K562 (cell line): ENCODE data around the gene FAM227A. TPM values are rescaled to one million over a fixed set of nuclear protein-coding genes. Genes with fewer than 3 reads are reported as not detected.
A peak's percentile ranks its signal among the peaks of the same experiment; 100 is the strongest.

Experiments used
- BHLHE40 ChIP-seq: IDR thresholded peaks from 2 replicates; pipeline ENCODE4 v1.6.1; 2011; ENCODE audit warnings: low read length, improper control_type of control experiment
- CSDE1 ChIP-seq, 2 experiments: fragments of 450-650 bp; IDR thresholded peaks; 2 replicates each; pipeline ENCODE4 v1.6.1; 2016; ENCODE audit warnings: mild to moderate bottlenecking in 1 of 2
- EP300 ChIP-seq: IDR thresholded peaks from 2 replicates; pipeline ENCODE4 v1.6.1; 2012; ENCODE audit warnings: low read length, improper control_type of control experiment
- EP400 ChIP-seq: fragments of 450-650 bp; IDR thresholded peaks from 2 replicates; pipeline ENCODE4 v1.6.1; 2017; ENCODE audit warnings: antibody characterized with exemption, mild to moderate bottlenecking, moderate library complexity
- JUNB ChIP-seq: fragments of 450-650 bp; formaldehyde crosslinking; conservative IDR thresholded peaks from 2 replicates; pipeline ENCODE4 v1.4.0; 2020; ENCODE audit warnings: mild to moderate bottlenecking
- KDM5B ChIP-seq: fragments of 200-600 bp; sonication (generic); IDR thresholded peaks from 2 replicates; pipeline ENCODE4 v1.6.1; 2012; ENCODE audit warnings: low read depth, mild to moderate bottlenecking, moderate library complexity, low read length, control low read depth, inconsistent platforms; ENCODE audit not compliant: insufficient replicate concordance
- KLF6 ChIP-seq: fragments of 250-450 bp; sonication (Bioruptor Pico); IDR thresholded peaks from 2 replicates; pipeline ENCODE4 v1.4.0; 2020; ENCODE audit warnings: mild to moderate bottlenecking, moderate library complexity, borderline replicate concordance
- MXI1 ChIP-seq: IDR thresholded peaks from 2 replicates; pipeline ENCODE4 v1.6.1; 2011; ENCODE audit warnings: low read depth, mild to moderate bottlenecking, improper control_type of control experiment, low read length
- NONO ChIP-seq, 2 experiments: fragments of 200-400 bp in 1 of 2; fragments of 450-650 bp in 1 of 2; formaldehyde crosslinking in 1 of 2; IDR thresholded peaks; 2 replicates each; pipeline ENCODE4 v1.6.1; 2017; ENCODE audit warnings: low read depth in 2 of 2, mild to moderate bottlenecking in 2 of 2, moderate library complexity in 2 of 2, low read length in 1 of 2
- NR2C1 ChIP-seq, 2 experiments: fragments of 450-650 bp; IDR thresholded peaks; 2 replicates each; pipeline ENCODE4 v1.6.1; 2017; ENCODE audit warnings: mild to moderate bottlenecking in 2 of 2, antibody characterized with exemption in 1 of 2, inconsistent platforms in 1 of 2, missing compliant biosample characterization in 1 of 2, missing genetic modification characterization in 1 of 2
- SIN3B ChIP-seq: fragments of 450-650 bp; IDR thresholded peaks from 2 replicates; pipeline ENCODE4 v1.6.1; 2017; ENCODE audit warnings: low read depth, mild to moderate bottlenecking, moderate library complexity
- SP1 ChIP-seq: sonication (generic); formaldehyde crosslinking; IDR thresholded peaks from 2 replicates; pipeline ENCODE4 v1.8.1; 2022; ENCODE audit warnings: mild to moderate bottlenecking, missing genetic modification reagents
- TAL1 ChIP-seq: fragments of 450-650 bp; IDR thresholded peaks from 2 replicates; pipeline ENCODE4 v1.6.1; 2016; ENCODE audit warnings: mild to moderate bottlenecking
- ZNF165 ChIP-seq: fragments of 250-450 bp; sonication (Bioruptor Pico); IDR thresholded peaks from 2 replicates; pipeline ENCODE4 v1.4.0; 2020; ENCODE audit warnings: borderline replicate concordance
- ZNF232 ChIP-seq: sonication (generic); formaldehyde crosslinking; IDR thresholded peaks from 2 replicates; pipeline ENCODE4 v1.8.0; 2022; ENCODE audit warnings: mild to moderate bottlenecking, missing genetic modification reagents
- polyA plus RNA-seq, 8 experiments: library from polyadenylated mRNA; depleted of rRNA in 4 of 8; stranded (reverse) in 5 of 8; unstranded in 3 of 8; fragments of >200 nt; fragmentation: Nextera tagmentation in 2 of 8; fragmentation: Illumina TruSeq in 1 of 8; extraction: Ambion mirVana in 2 of 8; extraction: Trizol in 1 of 8; gene quantifications; 2 replicates each; pipeline versions ENCODE4 v1.2.1 to v1.2.3, GENCODE V29; 2011 to 2014; ENCODE audit warnings: inconsistent platforms in 1 of 8, missing spikeins in 1 of 8
- total RNA-seq, 7 experiments: library from RNA; depleted of rRNA in 6 of 7; stranded (reverse); fragments of >200 nt in 6 of 7; fragmentation: Illumina TruSeq in 2 of 7; extraction: Trizol in 2 of 7; gene quantifications; 2 replicates each; pipeline versions ENCODE4 v1.2.1 to v1.2.3, GENCODE V29; 2011 to 2021; ENCODE audit warnings: low replicate concordance in 1 of 7
- TF ChIP-seq, protein P1 (sequence below): fragments of 450-650 bp; IDR thresholded peaks from 2 replicates; pipeline ENCODE4 v1.6.1; 2014; ENCODE audit warnings: low read depth, mild to moderate bottlenecking, moderate library complexity, borderline replicate concordance
- TF ChIP-seq, protein P2 (sequence below), 2 experiments: fragments of 150-350 bp in 1 of 2; IDR thresholded peaks; 2 replicates each; pipeline ENCODE4 v1.6.1; 2012 to 2016; ENCODE audit warnings: low read depth in 2 of 2, low read length in 2 of 2, mild to moderate bottlenecking in 1 of 2, moderate library complexity in 1 of 2
- TF ChIP-seq, protein P3 (sequence below): sonication (generic); formaldehyde crosslinking; IDR thresholded peaks from 2 replicates; pipeline ENCODE4 v1.8.0; 2022; ENCODE audit warnings: mild to moderate bottlenecking, missing genetic modification reagents

FAM227A gene
- total and polyA plus RNA-seq, 9 of the 15 experiments (the other 6 are each of a cell fraction or from before 2014, with no cell fraction given): 0.10 to 2.2 (median 0.83) TPM

DNA sequence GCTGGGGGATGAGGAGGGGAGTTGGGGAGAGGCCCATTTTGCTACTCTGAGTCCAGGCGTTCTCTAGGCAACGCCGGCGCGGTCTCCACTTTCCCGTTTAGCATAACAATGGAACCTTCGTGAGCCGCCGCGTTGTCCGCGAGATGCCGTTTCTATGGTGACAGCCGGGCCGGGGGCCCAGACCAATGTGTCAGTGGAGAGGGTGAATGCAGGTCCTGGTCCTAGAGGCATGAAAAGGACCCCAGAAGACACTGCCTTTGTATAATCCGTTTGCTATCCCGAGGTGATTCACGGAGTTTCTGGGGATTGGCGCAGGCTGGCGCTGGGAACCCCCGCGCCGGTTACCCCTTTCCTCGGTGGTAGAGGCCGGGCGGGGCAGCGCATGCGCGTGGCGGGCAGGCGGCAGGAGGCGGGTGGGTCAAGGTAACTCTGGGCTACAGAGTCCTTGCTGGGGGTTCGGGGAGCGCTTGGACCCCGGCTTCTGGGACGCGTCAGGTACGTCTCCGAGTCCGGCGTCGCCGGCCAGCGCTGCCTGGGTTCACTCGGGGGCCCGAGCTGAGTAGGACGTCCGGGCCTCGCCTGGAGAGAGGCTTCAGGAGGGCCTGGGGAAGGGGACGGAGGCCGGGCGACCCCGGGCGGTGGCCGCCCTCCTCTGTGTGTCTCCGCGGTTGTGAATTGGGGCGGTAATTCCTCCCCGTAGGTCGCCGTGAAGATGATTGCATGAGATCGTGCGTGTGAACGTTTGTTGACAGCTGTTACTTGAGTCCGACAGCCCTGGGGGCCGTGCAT is at the start of gene FAM227A, which contains the start of gene CBY1 (continued):
- TF ChIP-seq, protein P1, sequence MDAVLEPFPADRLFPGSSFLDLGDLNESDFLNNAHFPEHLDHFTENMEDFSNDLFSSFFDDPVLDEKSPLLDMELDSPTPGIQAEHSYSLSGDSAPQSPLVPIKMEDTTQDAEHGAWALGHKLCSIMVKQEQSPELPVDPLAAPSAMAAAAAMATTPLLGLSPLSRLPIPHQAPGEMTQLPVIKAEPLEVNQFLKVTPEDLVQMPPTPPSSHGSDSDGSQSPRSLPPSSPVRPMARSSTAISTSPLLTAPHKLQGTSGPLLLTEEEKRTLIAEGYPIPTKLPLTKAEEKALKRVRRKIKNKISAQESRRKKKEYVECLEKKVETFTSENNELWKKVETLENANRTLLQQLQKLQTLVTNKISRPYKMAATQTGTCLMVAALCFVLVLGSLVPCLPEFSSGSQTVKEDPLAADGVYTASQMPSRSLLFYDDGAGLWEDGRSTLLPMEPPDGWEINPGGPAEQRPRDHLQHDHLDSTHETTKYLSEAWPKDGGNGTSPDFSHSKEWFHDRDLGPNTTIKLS: peak; percentile 48; the same call in 1 of the 2 replicates
- TF ChIP-seq KDM5B (no peak), ZNF232 (no peak), EP400 (peak; percentile 38; the same call in 1 of the 2 replicates), JUNB (no peak), EP300 (no peak), SP1 (peak; percentile 49; the same call in 1 of the 2 replicates), ZNF165 (no peak), NR2C1 (IDR thresholded peaks at IDR 0.05) (no peak), NR2C1 (tag; IDR thresholded peaks at IDR 0.05) (no peak), MXI1 (peak; percentile 79), KLF6 (no peak), SIN3B (0 out of 2 replicates have a peak, but pooled peaks have one; percentile 12), CSDE1 (IDR thresholded peaks at IDR 0.05) (peak in 1 of 2 experiments; percentile 60; a peak in 1 of 4 replicates), TAL1 (peak; percentile 8; the same call in 1 of the 2 replicates), NONO (IDR thresholded peaks at IDR 0.05; ENCODE audit: low read depth in 2 of 2, low read length in 1 of 2) (peak in 1 of 2 experiments; percentile 99; a peak in 2 of 4 replicates), BHLHE40 (peak; percentile 89)
- TF ChIP-seq, protein P2, sequence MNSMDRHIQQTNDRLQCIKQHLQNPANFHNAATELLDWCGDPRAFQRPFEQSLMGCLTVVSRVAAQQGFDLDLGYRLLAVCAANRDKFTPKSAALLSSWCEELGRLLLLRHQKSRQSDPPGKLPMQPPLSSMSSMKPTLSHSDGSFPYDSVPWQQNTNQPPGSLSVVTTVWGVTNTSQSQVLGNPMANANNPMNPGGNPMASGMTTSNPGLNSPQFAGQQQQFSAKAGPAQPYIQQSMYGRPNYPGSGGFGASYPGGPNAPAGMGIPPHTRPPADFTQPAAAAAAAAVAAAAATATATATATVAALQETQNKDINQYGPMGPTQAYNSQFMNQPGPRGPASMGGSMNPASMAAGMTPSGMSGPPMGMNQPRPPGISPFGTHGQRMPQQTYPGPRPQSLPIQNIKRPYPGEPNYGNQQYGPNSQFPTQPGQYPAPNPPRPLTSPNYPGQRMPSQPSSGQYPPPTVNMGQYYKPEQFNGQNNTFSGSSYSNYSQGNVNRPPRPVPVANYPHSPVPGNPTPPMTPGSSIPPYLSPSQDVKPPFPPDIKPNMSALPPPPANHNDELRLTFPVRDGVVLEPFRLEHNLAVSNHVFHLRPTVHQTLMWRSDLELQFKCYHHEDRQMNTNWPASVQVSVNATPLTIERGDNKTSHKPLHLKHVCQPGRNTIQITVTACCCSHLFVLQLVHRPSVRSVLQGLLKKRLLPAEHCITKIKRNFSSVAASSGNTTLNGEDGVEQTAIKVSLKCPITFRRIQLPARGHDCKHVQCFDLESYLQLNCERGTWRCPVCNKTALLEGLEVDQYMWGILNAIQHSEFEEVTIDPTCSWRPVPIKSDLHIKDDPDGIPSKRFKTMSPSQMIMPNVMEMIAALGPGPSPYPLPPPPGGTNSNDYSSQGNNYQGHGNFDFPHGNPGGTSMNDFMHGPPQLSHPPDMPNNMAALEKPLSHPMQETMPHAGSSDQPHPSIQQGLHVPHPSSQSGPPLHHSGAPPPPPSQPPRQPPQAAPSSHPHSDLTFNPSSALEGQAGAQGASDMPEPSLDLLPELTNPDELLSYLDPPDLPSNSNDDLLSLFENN (IDR thresholded peaks at IDR 0.05; ENCODE audit: low read depth in 2 of 2, low read length in 2 of 2): no peak
- TF ChIP-seq, protein P3, sequence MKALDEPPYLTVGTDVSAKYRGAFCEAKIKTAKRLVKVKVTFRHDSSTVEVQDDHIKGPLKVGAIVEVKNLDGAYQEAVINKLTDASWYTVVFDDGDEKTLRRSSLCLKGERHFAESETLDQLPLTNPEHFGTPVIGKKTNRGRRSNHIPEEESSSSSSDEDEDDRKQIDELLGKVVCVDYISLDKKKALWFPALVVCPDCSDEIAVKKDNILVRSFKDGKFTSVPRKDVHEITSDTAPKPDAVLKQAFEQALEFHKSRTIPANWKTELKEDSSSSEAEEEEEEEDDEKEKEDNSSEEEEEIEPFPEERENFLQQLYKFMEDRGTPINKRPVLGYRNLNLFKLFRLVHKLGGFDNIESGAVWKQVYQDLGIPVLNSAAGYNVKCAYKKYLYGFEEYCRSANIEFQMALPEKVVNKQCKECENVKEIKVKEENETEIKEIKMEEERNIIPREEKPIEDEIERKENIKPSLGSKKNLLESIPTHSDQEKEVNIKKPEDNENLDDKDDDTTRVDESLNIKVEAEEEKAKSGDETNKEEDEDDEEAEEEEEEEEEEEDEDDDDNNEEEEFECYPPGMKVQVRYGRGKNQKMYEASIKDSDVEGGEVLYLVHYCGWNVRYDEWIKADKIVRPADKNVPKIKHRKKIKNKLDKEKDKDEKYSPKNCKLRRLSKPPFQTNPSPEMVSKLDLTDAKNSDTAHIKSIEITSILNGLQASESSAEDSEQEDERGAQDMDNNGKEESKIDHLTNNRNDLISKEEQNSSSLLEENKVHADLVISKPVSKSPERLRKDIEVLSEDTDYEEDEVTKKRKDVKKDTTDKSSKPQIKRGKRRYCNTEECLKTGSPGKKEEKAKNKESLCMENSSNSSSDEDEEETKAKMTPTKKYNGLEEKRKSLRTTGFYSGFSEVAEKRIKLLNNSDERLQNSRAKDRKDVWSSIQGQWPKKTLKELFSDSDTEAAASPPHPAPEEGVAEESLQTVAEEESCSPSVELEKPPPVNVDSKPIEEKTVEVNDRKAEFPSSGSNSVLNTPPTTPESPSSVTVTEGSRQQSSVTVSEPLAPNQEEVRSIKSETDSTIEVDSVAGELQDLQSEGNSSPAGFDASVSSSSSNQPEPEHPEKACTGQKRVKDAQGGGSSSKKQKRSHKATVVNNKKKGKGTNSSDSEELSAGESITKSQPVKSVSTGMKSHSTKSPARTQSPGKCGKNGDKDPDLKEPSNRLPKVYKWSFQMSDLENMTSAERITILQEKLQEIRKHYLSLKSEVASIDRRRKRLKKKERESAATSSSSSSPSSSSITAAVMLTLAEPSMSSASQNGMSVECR: peak; percentile 63
